Neural cell (in vitro differentiated cells): ENCODE measurements around the gene CASP12.

Experiments
- EZH2 ChIP-seq: fragments of 200-600, 300-800 bp; shearing (Covaris generic), sonication (generic); IDR thresholded peaks from 2 replicates; pipeline ENCODE4 v1.6.1; 2014; ENCODE audit warnings: antibody characterized with exemption, low read length, borderline replicate concordance, mild to moderate bottlenecking; ENCODE audit not compliant: insufficient read depth, poor library complexity, severe bottlenecking
- RAD21 ChIP-seq: fragments of 450-650 bp; conservative IDR thresholded peaks from 2 replicates; pipeline ENCODE4 v1.6.1; 2014; ENCODE audit warnings: antibody characterized with exemption, mild to moderate bottlenecking, moderate library complexity
- SMC3 ChIP-seq: fragments of 450-650 bp; conservative IDR thresholded peaks from 2 replicates; pipeline ENCODE4 v1.6.1; 2014; ENCODE audit warnings: antibody characterized with exemption, mild to moderate bottlenecking, moderate library complexity; ENCODE audit not compliant: poor library complexity
- TAF1 ChIP-seq: IDR thresholded peaks from 2 replicates; pipeline ENCODE4 v1.6.1; 2012; ENCODE audit warnings: low read depth
- TF ChIP-seq, protein P1 (sequence below): fragments of 450-650 bp; IDR thresholded peaks from 2 replicates; pipeline ENCODE4 v1.5.1; 2014; ENCODE audit warnings: antibody characterized with exemption, mild to moderate bottlenecking, moderate library complexity; ENCODE audit not compliant: poor library complexity, severe bottlenecking

DNA sequence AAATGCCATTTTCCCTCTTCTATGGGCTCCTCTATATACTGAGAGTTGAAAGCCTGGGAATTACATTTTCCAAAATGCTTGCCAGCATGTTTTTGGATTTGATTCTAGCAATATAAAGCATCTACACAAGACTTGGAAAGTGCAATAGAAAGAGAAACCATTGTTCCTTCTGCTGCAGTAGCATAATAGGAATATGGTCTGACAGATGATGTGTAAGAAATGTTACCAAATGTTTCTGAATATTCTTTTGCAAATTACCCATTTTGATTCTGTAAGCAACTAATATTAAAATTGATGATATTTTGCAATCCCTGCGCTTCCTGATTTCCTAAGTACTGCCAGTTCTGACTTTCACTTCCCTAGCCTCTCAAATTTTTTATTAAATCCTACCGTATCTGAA lies 61.6 kb downstream of the CASP12 start:
- TF ChIP-seq, protein P1, sequence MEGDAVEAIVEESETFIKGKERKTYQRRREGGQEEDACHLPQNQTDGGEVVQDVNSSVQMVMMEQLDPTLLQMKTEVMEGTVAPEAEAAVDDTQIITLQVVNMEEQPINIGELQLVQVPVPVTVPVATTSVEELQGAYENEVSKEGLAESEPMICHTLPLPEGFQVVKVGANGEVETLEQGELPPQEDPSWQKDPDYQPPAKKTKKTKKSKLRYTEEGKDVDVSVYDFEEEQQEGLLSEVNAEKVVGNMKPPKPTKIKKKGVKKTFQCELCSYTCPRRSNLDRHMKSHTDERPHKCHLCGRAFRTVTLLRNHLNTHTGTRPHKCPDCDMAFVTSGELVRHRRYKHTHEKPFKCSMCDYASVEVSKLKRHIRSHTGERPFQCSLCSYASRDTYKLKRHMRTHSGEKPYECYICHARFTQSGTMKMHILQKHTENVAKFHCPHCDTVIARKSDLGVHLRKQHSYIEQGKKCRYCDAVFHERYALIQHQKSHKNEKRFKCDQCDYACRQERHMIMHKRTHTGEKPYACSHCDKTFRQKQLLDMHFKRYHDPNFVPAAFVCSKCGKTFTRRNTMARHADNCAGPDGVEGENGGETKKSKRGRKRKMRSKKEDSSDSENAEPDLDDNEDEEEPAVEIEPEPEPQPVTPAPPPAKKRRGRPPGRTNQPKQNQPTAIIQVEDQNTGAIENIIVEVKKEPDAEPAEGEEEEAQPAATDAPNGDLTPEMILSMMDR = no peak
- no peak for TF ChIP-seq RAD21
- TF ChIP-seq TAF1 = no peak
- TF ChIP-seq EZH2 = no peak
- no peak for TF ChIP-seq SMC3
